ENCODE data around the gene NPAS3.

GRCh38 chr14:33584697-33585096 is 646.0 kb downstream of the NPAS3 start:
- TF ChIP-seq, protein P1, sequence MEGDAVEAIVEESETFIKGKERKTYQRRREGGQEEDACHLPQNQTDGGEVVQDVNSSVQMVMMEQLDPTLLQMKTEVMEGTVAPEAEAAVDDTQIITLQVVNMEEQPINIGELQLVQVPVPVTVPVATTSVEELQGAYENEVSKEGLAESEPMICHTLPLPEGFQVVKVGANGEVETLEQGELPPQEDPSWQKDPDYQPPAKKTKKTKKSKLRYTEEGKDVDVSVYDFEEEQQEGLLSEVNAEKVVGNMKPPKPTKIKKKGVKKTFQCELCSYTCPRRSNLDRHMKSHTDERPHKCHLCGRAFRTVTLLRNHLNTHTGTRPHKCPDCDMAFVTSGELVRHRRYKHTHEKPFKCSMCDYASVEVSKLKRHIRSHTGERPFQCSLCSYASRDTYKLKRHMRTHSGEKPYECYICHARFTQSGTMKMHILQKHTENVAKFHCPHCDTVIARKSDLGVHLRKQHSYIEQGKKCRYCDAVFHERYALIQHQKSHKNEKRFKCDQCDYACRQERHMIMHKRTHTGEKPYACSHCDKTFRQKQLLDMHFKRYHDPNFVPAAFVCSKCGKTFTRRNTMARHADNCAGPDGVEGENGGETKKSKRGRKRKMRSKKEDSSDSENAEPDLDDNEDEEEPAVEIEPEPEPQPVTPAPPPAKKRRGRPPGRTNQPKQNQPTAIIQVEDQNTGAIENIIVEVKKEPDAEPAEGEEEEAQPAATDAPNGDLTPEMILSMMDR (conservative IDR thresholded peaks at IDR 0.05; ENCODE audit: low read length), result no peak
- no peak for TF ChIP-seq EZH2phosphoT487 (IDR thresholded peaks at IDR 0.05; ENCODE audit: borderline replicate concordance)

Data from Loucy (cell line).